ENCODE measurements around the gene SPATC1L.
"Not testable (repeated sequence)": the region's sequence is repeated elsewhere in the genome, so short reads cannot be mapped to it uniquely, and the experiment has no call there.

The SPATC1L gene

DNA sequence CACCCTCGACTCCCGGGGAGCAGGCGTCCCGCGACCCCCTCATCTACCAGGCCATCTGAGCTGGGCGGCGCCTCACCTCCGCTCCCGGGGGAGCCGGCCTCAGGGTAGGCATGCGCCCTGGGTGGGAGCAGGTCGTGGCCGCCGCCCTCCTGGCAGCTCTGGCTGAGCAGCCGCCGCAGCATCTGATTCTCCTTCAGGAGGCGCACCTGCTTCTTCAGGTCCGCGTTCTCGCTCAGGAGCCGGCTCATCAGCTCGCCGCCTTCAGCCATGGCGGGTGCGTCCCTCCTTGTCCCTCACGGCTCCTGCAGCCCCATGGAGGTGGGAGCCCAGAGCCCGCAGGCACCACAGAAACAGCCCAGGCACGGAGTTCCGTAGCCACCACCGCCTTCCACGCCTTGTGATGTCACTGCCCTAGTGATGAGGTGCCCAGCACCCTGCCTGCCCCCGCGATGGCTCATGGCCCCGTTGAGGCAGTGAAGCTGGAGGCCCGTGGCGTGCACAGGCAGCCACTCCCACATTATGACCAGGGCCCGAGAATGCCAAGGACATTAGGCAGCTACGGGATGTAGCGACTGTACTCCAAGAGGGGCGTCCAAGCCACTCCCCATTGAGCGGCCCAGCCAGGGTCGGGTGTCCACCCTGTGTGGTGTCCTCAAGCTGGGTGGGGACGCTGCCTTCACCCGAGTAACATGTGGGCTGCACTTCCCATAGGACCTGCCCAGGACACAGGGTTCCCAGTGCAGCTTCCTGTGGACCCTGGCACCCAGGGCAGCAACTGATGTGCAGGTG, 1.5 kb downstream of the SPATC1L start:
- no peak for DNase-seq (ENCODE audit: low read depth)

DNA sequence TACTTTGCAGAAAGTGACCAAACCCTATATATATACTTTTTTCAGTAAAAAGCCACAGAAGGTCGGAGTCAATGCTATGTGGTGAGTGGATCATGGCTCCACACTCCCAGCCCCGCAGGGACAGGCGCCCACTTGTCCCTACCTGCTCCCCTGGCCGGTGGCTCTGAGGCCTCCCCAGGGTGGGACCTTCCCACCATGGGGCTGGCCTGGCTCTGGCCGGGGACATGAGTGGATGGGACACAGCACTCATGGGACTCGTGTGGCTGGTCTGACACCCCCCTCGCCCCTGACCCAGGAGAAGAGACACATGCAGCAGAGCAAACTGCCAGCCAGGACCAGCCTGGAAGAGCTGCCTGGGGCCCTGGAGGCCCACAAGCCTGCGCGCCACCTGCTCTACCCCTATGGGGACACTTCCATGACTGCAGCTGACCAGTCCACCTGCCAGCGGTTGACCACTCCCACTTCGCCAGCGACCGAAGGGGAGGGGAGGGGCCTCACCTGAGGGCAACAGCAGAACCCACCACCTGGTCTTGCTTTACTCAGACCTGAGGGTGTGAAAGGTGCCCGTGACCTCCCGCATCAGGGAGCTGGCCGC, 2.2 kb downstream of the SPATC1L start:
- no peak for DNase-seq (ENCODE audit: low read depth)

DNA sequence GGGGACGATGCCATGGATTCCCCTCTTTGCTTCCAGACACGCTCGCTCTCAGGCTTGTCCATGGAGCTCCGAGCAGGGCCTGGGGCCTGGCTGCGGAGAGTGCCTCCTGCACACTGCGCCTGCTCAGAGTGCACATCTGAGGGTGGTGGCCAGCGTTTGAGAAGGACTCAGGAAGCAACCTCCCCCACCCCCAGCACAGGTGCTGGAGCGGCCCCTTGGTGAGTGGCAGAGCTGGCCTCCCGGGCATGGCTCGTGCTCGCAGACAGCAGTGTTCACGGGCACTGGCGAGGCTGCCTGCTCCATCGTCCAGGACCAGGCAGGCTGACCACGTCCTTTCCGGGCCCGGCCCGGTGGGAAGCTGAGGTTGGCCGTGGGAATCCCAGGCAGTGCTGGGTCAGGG, 2.8 kb downstream of the SPATC1L start:
- no peak for DNase-seq (ENCODE audit: low read depth)

DNA sequence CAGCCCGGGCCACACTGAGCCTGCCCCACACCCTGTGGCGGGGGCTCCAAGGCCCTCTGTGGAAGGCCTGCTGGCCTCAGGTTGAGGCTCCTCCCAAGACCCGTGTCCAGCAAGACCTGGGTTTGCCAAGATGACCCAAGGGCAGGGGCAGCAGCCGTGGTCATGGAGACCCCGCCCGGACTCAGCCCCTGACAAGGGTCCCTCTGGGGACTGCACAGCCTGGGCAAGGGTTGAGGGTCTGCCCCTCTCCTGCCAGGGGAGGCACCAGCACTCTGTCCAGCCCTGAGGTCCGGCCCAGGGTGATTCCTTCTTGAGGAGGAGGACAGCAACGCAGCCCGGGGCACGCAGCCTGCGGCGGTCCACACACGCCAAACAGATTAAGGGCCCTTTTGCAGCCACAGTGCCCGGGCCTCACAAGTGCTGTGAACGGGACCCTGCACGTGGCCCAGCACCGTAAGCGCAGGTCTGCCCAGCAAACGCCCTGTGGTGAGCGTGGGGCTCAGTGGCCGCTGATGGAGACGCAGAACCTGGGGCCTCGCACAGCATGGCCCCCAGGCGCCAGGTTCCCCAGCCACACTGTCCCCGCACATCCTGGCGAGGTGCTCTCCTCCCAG, 3.4 kb downstream of the SPATC1L start:
- no peak for DNase-seq (ENCODE audit: low read depth)

DNA sequence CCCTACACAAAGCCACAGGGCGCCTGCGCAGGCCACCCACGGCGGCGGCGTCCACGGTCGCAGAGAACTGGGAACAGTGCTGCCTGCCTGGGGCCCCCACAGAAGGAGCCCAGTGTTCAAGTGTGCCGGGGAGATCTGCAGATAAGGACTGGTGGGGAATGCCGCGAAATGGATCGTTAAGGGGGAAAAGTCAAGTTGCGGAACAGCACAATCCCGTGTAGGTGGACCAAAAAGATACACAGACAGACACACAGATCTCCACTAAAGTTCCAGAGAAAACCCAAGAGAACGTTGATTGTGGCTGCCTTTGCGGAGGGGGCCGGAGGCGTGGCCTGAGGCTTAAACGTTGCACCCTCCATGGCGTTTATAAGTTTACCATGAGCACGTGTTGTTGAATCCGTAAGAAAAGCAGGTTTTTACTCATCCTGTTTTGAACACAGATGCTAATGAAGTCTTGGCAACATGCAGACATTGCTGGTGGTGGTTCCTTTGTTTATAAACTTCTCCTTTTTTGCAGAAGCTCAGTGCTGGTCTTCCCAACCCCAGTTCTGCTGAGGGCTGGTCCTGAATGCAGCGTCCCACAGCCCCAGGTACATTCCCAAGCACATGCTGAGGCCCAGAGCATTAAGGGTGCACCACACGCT, 4.1 kb downstream of the SPATC1L start:
- DNase-seq (ENCODE audit: low read depth): no peak

DNA sequence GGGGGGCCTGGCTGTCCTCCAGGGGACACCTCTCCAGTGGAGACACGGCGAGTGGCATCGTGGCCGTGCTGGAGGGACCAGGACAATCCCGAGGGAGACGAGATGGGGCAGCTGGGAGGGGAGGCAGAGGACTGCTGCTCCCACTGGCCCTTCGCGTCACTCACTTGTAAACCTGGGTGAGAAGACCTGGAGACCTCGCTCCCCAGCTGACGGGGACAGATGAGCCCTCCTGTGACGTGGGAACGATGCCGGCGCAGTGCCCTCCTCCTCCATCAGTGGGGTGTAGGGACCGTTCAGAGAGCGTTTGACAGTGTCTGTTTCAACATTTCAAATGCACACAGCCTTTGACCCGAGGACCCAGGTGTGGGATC, 4.6 kb downstream of the SPATC1L start:
- DNase-seq (ENCODE audit: low read depth): no peak

DNA sequence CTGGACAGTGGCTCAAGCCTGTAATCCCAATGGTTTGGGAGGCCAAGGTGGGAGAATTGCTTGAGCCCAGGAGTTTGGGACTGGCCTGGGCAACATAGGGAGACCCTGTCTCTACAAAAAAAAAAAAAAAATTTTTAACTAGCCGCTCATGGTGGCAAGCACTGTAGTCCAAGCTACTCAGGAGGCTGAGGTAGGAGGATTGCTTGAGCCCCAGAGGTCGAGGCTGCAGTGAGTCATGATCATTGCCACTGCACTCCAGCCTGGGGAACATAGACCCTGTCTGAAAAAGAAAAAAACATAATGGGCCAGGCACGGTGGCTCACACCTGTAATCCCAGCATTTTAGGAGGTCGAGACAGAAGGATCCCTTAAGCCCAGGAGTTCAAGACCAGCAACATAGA, 5.3 kb downstream of the SPATC1L start:
- DNase-seq (ENCODE audit: low read depth): no peak

DNA sequence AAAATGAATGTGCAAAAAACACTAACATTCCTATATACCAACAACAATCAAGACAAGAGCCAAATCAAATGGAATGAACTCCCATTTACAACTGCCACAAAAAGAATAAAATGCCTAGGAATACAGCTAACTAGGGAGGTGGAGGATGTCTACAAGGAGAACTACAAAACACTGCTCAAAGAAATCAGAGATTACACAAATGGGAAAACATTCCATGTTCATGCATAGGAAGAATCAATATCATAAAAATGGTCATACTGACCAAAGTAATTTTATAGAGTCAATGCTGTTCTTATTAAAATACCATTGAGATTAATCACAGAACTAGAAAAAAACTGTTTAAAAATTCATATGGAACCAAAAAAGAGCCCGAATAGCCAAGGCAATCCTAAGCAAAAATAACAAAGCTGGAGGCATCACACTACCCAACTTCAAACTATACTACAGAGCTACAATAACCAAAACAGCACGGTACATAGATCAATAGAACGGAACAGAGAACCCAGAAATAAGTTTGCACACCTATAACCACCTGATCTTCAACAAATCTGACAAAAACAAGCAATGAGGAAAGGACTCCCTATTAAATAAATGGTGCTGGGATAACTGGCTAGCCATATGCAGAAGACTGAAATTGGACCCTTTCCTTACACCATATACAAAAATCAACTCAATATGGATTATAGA, 7.7 kb downstream of the SPATC1L start:
- not testable (repeated sequence) for DNase-seq (ENCODE audit: low read depth)

DNA sequence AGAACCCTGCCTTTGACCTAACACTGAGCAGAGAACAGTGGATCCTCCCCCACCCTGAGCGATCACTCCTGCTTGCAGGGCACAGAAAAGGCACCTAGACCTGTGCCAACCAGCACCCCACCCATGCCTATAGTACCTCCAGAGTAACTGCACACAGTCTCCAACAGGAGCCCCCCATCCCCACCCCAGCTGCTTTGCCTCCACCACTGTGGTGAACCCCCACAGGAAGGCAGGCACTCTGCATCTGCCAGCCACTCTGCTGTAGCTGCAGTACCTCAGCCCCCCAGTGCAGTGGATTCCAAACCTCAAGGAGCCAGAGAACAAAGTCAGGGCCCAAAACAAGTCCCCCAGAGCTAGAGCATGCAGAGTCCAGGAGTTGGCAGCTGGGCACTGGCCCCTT, 10.7 kb downstream of the SPATC1L start:
- DNase-seq (ENCODE audit: low read depth): no peak

DNA sequence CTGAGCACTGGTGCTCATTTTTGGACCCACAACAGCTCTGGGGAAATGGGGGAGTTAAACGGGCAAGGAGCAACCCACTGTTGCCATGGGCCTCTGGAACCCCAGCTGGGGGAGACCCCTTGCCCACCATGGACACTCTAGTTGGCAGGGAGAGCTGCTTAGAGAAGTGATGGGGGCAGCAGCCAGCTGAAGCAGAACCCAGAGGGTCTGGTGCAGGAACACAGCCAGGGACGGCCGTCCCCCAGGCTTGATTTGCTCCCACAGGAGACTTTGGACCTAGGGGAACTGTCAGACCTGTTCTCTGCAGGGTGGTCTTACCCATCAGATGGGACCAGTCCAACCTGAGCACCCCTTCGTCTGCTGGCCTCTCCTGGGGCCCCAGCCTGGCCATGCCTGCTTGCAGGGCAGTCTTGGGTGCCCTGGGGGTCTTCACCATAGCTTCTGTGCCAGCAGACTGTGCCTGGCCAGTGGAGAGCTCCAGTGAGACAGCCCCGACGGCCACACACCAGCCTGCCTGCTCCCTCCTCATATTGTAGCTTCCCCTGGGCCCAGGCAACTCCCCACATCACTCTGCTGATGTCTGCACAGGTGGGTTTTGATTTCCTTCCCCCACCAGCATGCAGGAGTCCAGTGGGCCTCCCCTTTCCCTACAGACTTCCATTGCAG, 11.3 kb downstream of the SPATC1L start:
- DNase-seq (ENCODE audit: low read depth): no peak

DNA sequence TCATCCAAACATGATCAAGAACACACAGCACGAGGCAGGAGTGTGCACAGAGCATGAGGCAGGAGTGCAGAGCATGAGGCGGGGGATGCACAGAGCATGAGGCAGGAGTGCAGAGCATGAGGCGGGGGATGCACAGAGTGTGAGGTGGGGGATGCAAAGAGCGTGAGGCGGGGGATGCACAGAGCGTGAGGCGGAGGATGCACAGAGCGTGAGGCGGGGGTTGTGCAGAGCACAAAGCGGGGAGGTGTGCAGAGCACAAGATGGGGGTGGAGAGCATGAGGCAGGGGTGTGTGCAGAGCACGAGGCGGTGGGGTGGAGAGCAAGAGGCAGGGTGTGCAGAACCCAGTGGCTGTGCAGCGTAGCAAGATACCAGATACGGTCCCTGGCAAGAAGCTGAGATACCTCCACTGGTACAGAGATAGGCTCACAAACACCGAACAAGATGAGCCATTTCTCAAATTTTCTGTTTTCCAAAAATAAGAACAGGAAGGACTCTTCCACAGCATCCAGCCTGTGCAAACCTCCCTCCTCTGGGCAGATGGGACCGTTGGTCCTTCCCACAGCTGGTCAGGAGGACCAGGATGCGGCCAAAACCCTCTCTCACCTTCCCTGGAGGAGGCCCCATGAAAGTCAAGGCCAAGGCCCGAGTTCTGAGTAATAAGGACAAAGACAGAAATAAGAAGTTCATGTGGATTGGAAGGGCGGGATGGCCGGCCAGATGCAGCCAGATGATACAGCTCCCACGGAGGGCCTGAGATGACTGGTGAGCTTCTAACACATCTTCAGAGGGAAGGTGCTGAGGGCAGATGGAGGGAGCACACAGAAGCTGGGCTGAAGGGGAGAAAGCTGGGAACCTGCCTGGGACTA, 12.0 kb downstream of the SPATC1L start:
- DNase-seq (ENCODE audit: low read depth): no peak

DNA sequence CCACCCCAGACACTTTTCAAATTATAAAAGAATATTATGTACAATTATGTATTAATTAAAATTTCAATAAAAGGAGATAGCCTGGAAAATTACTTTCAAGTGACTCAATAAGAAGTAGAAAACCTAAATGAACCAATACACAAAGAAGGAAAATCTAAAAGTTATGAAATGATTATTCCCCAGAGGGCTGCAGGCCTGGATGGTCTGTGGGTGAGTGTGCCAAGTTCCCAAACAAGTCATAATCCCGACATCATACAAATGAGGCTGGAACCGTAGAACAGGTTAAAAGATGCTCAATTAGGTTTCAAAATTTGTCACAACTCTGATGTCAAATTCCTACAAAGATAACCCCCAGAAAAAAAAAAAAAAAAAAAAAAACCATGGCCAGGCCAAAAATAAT, 12.7 kb downstream of the SPATC1L start:
- no peak for DNase-seq (ENCODE audit: low read depth)

DNA sequence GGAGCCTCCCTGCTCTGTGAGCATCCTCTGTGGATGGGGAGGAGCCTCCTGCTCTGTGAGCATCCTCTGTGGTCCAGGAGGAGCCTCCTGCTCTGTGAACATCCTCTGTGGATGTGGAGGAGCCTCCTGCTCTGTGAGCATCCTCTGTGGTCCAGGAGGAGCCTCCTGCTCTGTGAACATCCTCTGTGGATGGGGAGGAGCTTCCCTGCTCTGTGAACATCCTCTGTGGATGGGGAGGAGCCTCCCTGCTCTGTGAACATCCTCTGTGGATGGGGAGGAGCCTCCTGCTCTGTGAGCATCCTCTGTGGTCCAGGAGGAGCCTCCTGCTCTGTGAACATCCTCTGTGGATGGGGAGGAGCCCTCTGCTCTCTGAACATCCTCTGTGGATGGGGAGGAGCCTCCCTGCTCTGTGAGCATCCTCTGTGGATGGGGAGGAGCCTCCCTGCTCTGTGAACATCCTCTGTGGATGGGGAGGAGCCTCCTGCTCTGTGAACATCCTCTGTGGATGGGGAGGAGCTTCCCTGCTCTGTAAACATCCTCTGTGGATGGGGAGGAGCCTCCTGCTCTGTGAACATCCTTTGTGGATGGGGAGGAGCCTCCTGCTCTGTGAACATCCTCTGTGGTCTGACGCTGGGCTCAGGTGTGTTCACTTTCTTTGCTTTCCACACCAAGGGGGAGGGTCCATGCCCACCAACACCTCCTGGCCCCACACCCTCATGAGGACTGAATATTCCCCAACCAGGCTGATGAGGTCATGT, 13.6 kb downstream of the SPATC1L start:
- DNase-seq (ENCODE audit: low read depth): not testable (repeated sequence)

DNA sequence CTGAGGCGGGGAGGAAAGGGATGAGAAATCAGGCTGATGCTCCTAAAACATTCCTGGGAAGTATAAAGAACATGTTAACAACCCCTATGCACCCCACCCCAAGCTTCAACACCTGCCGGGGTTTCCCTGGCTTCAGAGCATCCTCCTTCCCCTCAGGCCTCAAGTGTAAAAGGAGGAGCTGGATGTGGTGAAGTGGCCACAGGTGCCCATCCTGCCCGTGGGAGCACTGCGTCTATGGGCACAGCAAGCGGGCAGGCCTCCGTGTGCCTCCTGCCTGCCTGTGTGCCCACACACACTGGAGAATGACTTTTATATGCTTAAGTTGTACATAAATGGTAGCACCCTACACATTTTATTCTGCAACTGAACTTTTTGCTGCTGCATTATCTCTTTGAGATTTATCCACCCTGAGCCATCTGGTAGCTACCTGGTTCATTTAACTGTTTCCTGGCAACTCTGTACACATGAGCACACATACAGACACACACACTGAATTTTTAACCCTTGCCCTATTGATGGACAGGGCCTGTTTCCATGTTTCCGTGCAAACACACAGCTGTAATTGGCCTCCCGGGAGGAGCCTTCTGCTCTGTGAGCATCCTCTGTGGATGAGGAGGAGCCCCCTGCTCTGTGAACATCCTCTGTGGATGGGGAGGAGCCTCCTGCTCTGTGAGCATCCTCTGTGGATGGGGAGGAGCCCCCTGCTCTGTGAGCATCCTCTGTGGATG, 15.4 kb downstream of the SPATC1L start:
- no peak for DNase-seq (ENCODE audit: low read depth)

DNA sequence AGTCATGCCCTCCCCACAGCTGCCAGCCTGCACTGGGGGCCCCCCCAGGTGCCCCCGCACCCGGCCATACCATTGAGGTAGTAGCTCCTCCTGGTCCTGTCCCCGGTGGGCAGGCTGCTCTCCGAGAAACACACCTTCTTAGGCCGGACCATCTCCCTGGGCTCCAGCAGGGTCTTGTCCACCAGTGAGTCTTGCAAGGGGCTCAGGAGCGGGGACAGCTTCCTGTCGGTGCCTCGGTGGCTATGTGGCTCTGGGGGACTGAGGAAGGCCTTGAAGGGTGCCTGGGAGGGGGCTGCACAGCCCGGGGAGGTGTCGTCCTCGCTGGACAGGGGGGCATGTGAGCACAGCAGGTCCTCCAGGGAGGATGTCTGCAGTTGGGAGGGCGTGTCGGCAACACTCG, 16.0 kb downstream of the SPATC1L start:
- DNase-seq (ENCODE audit: low read depth): no peak

DNA sequence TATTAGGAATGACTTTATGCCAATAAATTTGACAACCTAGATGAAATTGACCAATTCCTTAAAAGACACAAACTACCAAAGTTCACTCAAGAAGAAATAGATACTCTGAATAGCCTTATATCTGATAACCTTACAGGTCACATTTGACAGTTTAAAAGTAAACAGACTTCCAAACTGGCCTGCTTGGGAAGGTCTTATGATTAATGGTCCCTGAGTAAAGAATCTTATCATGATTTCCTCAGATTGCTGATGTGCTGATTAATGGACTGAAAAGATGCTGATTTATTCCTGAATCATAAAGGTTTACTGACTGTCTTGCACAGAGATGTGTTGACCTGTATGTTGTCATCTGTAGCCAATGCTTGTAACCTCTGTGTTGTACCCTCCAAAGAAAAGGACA, 19.2 kb downstream of the SPATC1L start:
- DNase-seq (ENCODE audit: low read depth): no peak

DNA sequence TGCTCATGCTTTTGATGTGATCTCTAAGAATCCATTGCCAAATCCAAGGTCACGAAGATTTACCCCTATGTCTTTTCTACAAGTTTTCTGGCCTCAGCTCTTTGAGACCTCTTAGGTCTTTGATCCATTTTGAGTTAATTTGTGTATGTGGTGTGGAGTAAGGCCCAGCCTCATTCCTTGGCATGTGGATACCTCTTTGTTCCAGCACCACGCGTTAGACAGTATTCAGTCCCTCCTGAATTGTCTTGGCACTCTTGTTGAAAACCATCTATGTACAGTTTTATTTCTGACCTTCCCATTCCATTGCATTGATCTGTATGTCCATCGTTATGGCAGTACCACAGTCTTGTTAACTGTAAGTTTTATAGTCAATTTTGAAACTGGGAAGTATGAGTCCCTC, 20.9 kb downstream of the SPATC1L start:
- no peak for DNase-seq (ENCODE audit: low read depth)

DNA sequence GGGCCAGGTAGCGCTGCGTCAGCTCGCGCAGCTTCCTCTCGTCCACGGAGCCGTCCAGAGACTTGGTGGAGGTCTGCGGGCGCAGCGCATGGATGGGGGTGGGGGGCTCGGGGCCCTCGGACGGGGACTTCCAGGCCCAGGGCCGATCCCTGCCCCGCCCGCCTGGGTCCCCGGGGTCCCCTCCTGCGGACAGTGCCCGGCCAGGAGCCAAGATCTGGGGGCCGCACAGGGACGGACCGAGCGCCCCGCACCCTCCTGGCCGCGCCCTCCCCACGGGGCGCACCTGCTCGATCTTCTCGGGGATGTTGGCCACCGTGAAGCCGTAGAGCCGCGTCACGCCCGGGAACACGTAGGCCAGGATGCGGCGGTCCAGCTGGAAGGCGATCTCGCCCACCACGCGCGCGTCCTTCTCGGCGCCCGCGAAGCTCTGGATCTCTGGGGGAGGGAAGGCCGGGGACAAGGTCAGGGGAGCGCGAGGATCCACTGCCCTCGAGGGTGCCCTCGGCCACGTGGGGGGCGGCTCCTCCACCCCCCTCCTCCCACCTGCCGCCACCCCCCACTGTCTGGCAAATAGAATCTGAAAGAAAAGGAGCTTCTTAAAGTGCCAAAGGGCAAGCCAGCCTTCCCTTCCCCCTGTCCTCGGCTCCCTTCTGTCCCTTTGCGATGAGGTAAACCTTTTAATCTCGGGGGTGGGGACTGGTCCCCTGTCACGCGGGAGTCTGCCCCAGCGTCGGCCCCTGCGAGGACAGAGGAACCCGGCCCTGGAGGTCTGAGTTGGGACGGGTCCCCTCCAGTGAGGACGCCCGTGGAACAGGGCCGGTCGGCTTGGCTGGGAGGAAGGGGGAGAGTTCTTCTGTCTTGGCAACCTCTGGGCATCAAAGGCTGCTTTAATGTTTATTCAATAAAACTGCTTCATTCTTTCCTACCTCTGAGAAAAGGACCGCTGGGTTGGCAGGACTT, 22.3 kb downstream of the SPATC1L start:
- no peak for DNase-seq (ENCODE audit: low read depth)

Measured in activated gamma-delta T cell treated with anti-CD3 and anti-CD28 coated beads, Interleukin-2, amount 50 U/mL, for 16 hours (primary cell).